ENCODE data around the gene SYT4.
"Not testable (repeated sequence)": the region's sequence is repeated elsewhere in the genome, so short reads cannot be mapped to it uniquely, and the experiment has no call there.

DNA sequence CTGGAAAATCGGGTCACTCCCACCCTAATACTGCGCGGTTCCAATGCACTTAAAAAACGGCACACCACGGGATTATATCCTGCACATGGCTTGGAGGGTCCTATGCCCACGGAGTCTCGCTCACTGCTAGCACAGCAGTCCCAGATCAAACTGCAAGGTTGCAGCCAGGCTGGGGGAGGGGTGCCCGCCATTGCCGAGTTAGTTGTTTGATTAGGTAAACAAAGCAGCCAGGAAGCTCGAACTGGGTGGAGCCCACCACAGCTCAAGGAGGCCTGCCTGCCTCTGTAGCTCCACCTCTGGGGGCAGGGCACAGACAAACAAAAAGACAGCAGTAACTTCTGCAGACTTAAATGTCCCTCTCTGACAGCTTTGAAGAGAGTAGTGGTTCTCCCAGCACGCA lies 8.9 kb upstream of the SYT4 start:
- TF ChIP-seq, protein P1, sequence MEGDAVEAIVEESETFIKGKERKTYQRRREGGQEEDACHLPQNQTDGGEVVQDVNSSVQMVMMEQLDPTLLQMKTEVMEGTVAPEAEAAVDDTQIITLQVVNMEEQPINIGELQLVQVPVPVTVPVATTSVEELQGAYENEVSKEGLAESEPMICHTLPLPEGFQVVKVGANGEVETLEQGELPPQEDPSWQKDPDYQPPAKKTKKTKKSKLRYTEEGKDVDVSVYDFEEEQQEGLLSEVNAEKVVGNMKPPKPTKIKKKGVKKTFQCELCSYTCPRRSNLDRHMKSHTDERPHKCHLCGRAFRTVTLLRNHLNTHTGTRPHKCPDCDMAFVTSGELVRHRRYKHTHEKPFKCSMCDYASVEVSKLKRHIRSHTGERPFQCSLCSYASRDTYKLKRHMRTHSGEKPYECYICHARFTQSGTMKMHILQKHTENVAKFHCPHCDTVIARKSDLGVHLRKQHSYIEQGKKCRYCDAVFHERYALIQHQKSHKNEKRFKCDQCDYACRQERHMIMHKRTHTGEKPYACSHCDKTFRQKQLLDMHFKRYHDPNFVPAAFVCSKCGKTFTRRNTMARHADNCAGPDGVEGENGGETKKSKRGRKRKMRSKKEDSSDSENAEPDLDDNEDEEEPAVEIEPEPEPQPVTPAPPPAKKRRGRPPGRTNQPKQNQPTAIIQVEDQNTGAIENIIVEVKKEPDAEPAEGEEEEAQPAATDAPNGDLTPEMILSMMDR (conservative IDR thresholded peaks at IDR 0.05; ENCODE audit: low read depth, low read length), result not testable (repeated sequence)
- TF ChIP-seq EZH2 (IDR thresholded peaks at IDR 0.05; ENCODE audit: low read length, unreplicated experiment); EZH2phosphoT487 (IDR thresholded peaks at IDR 0.05; ENCODE audit: borderline replicate concordance, low read length): not testable (repeated sequence)
